H1 (cell line): ENCODE measurements around the gene TARBP2. TPM values are rescaled to one million over a fixed set of nuclear protein-coding genes. Genes with fewer than 3 reads are reported as not detected.

Experiments
- CEBPB ChIP-seq: IDR thresholded peaks from 2 replicates; pipeline ENCODE4 v1.6.1; 2012; ENCODE audit warnings: low read depth, low read length
- POLR2AphosphoS5 ChIP-seq: IDR thresholded peaks from 2 replicates; pipeline ENCODE4 v1.6.1; 2011; ENCODE audit warnings: low read depth, low read length
- YY1 ChIP-seq: IDR thresholded peaks from 2 replicates; pipeline ENCODE4 v1.6.1; 2011; ENCODE audit warnings: low read depth, mild to moderate bottlenecking, low read length
- polyA plus RNA-seq, 7 experiments: library from polyadenylated mRNA; depleted of rRNA in 3 of 7; stranded (reverse) in 5 of 7; unstranded in 2 of 7; fragments of >200 nt in 5 of 7; fragments of 200-250 nt in 2 of 7; gene quantifications; 1 replicate in 5 of 7; 2 replicates in 1 of 7; 4 replicates in 1 of 7; pipeline versions ENCODE4 v1.2.1 to v1.2.3, GENCODE V29; 2011 to 2013; ENCODE audit warnings: missing spikeins in 2 of 7, mixed read lengths in 2 of 7
- total RNA-seq: library from RNA; stranded (reverse); fragmentation: NEBNext Ultra II Directional; extraction: Animal tissue kit (Norgen Biotek cat#: 25700); gene quantifications from 2 replicates; pipeline ENCODE4 v1.2.1, GENCODE V29; 2021

TARBP2 gene
- total and polyA plus RNA-seq, 2 of the 8 experiments (the other 6 are each of a cell fraction or from before 2014, with no cell fraction given), result 69.9 to 122 TPM

GRCh38 chr12:53518381-53518780 lies 17.3 kb downstream of the TARBP2 start (continued):
- TF ChIP-seq YY1 (no peak), CEBPB (no peak), POLR2AphosphoS5 (no peak)
